Measurements from ENCODE around the gene P3H1. TPM values are rescaled to one million over a fixed set of nuclear protein-coding genes. Genes with fewer than 3 reads are reported as not detected.

Gene P3H1
- total RNA-seq, 1 donor from 2014 or later, result 45.6 TPM

DNA sequence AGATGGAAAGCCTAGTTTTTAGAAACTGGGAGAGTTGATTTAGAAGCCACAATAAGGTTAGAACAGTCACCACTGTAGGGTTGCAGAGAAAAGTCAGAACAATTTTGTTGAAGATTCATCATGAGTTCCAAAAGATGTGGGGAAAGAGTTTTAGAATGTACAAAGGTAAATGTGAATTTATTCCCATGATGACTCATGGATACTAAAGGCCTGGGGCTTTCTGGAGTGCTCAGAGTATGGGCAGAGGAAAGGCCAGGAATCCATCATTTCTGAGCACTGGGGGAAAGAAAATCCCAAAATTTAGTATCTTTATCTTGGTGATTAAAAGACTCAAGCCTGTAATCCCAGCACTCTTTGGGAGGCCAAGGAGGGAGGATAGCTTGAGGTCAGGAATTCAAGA is 66.8 kb downstream of the P3H1 start:
- intact Hi-C loops (cut with DNase I), result no loop called here
- ATAC-seq (no peak), DNase-seq (ENCODE audit: low spot score) (no peak)

- ATAC-seq (no peak), DNase-seq (ENCODE audit: low spot score) (no peak)
- intact Hi-C loops (cut with DNase I), result no loop called here
Observed at GRCh38 chr1:42698081-42698813, 68.6 kb downstream of the P3H1 start.

Other genes starting within 250 kb of the P3H1 start
- 20.6 TPM for gene PPIH, start 108.6 kb downstream of the P3H1 start, total RNA-seq
- gene YBX1, start 84.6 kb downstream of the P3H1 start, total RNA-seq, result 439 TPM
- gene CLDN19, start 26.8 kb downstream of the P3H1 start, total RNA-seq, result 243 TPM
- 10.8 TPM for gene C1orf50, start 221 bp upstream of the P3H1 start, total RNA-seq
- gene TMEM269, start 18.0 kb upstream of the P3H1 start, total RNA-seq, result 0.31 TPM
- 11.2 TPM for gene ERMAP, start 50.1 kb upstream of the P3H1 start, total RNA-seq
- 36.6 TPM for gene SVBP, start 50.4 kb upstream of the P3H1 start, total RNA-seq
- 9.7 TPM for gene ZNF691, start 79.6 kb upstream of the P3H1 start, total RNA-seq
- gene SLC2A1, start 191.8 kb upstream of the P3H1 start, total RNA-seq, result 968 TPM